K562 (cell line): Measurements from ENCODE around the gene TRPM2. TPM values are rescaled to one million over a fixed set of nuclear protein-coding genes. Genes with fewer than 3 reads are reported as not detected.

Source experiments
- CBX3 ChIP-seq, 2 experiments: IDR thresholded peaks; 1 replicate in 1 of 2; 2 replicates in 1 of 2; pipeline ENCODE4 v1.6.1; 2012; ENCODE audit warnings: inconsistent platforms in 2 of 2, low read length in 2 of 2, borderline replicate concordance in 1 of 2, control low read depth in 1 of 2
- CHAMP1 ChIP-seq: fragments of 450-650 bp; IDR thresholded peaks from 2 replicates; pipeline ENCODE4 v1.6.1; 2016; ENCODE audit warnings: mild to moderate bottlenecking
- FOXA1 ChIP-seq: fragments of 450-650 bp; IDR thresholded peaks from 2 replicates; pipeline ENCODE4 v1.6.1; 2016; ENCODE audit warnings: mild to moderate bottlenecking, borderline replicate concordance
- HDGF ChIP-seq: fragments of 450-650 bp; IDR thresholded peaks from 2 replicates; pipeline ENCODE4 v1.6.1; 2016
- HNRNPL ChIP-seq: fragments of 200-400 bp; formaldehyde crosslinking; IDR thresholded peaks from 2 replicates; pipeline ENCODE4 v1.6.1; 2017; ENCODE audit warnings: low read depth, mild to moderate bottlenecking, low read length
- RBM22 ChIP-seq: fragments of 200-400 bp; formaldehyde crosslinking; IDR thresholded peaks from 2 replicates; pipeline ENCODE4 v1.6.1; 2018; ENCODE audit warnings: low read length, low read depth; ENCODE audit not compliant: poor library complexity, severe bottlenecking
- SMAD3 ChIP-seq: fragments of 450-650 bp; formaldehyde crosslinking; conservative IDR thresholded peaks from 2 replicates; pipeline ENCODE4 v1.4.0; 2020; ENCODE audit warnings: mild to moderate bottlenecking
- ZNF280A ChIP-seq: fragments of 450-650 bp; IDR thresholded peaks from 2 replicates; pipeline ENCODE4 v1.6.1; 2018; ENCODE audit warnings: mild to moderate bottlenecking, low read depth; ENCODE audit not compliant: partially characterized antibody
- polyA plus RNA-seq, 8 experiments: library from polyadenylated mRNA; depleted of rRNA in 4 of 8; stranded (reverse) in 5 of 8; unstranded in 3 of 8; fragments of >200 nt; fragmentation: Nextera tagmentation in 2 of 8; fragmentation: Illumina TruSeq in 1 of 8; extraction: Ambion mirVana in 2 of 8; extraction: Trizol in 1 of 8; gene quantifications; 2 replicates each; pipeline versions ENCODE4 v1.2.1 to v1.2.3, GENCODE V29; 2011 to 2014; ENCODE audit warnings: inconsistent platforms in 1 of 8, missing spikeins in 1 of 8
- total RNA-seq, 7 experiments: library from RNA; depleted of rRNA in 6 of 7; stranded (reverse); fragments of >200 nt in 6 of 7; fragmentation: Illumina TruSeq in 2 of 7; extraction: Trizol in 2 of 7; gene quantifications; 2 replicates each; pipeline versions ENCODE4 v1.2.1 to v1.2.3, GENCODE V29; 2011 to 2021; ENCODE audit warnings: low replicate concordance in 1 of 7
- TF ChIP-seq, protein P1 (sequence below): sonication (generic); formaldehyde crosslinking; IDR thresholded peaks from 2 replicates; pipeline ENCODE4 v1.8.0; 2022; ENCODE audit warnings: missing genetic modification reagents, mild to moderate bottlenecking, borderline replicate concordance
- TF ChIP-seq, protein P2 (sequence below): fragments of 150-350 bp; IDR thresholded peaks from 2 replicates; pipeline ENCODE4 v1.6.1; 2014; ENCODE audit warnings: low read depth, mild to moderate bottlenecking, low read length, borderline replicate concordance
- TF ChIP-seq, protein P3 (sequence below): sonication (generic); formaldehyde crosslinking; IDR thresholded peaks from 2 replicates; pipeline ENCODE4 v1.9.0; 2022; ENCODE audit warnings: mild to moderate bottlenecking, missing genetic modification reagents
- TF ChIP-seq, protein P4 (sequence below): fragments of 250-450 bp; sonication (Bioruptor Pico); IDR thresholded peaks from 2 replicates; pipeline ENCODE4 v1.5.0; 2021; ENCODE audit warnings: mild to moderate bottlenecking, borderline replicate concordance

Gene TRPM2
- total and polyA plus RNA-seq, 9 of the 15 experiments (the other 6 are each of a cell fraction or from before 2014, with no cell fraction given) = 0.33 to 2.1 (median 0.98) TPM; not detected in 2

- TF ChIP-seq, protein P1, sequence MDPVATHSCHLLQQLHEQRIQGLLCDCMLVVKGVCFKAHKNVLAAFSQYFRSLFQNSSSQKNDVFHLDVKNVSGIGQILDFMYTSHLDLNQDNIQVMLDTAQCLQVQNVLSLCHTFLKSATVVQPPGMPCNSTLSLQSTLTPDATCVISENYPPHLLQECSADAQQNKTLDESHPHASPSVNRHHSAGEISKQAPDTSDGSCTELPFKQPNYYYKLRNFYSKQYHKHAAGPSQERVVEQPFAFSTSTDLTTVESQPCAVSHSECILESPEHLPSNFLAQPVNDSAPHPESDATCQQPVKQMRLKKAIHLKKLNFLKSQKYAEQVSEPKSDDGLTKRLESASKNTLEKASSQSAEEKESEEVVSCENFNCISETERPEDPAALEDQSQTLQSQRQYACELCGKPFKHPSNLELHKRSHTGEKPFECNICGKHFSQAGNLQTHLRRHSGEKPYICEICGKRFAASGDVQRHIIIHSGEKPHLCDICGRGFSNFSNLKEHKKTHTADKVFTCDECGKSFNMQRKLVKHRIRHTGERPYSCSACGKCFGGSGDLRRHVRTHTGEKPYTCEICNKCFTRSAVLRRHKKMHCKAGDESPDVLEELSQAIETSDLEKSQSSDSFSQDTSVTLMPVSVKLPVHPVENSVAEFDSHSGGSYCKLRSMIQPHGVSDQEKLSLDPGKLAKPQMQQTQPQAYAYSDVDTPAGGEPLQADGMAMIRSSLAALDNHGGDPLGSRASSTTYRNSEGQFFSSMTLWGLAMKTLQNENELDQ (CRISPR knock-in tag) = 0 out of 2 replicates have a peak, but pooled peaks have one; percentile 44
- TF ChIP-seq, protein P2, sequence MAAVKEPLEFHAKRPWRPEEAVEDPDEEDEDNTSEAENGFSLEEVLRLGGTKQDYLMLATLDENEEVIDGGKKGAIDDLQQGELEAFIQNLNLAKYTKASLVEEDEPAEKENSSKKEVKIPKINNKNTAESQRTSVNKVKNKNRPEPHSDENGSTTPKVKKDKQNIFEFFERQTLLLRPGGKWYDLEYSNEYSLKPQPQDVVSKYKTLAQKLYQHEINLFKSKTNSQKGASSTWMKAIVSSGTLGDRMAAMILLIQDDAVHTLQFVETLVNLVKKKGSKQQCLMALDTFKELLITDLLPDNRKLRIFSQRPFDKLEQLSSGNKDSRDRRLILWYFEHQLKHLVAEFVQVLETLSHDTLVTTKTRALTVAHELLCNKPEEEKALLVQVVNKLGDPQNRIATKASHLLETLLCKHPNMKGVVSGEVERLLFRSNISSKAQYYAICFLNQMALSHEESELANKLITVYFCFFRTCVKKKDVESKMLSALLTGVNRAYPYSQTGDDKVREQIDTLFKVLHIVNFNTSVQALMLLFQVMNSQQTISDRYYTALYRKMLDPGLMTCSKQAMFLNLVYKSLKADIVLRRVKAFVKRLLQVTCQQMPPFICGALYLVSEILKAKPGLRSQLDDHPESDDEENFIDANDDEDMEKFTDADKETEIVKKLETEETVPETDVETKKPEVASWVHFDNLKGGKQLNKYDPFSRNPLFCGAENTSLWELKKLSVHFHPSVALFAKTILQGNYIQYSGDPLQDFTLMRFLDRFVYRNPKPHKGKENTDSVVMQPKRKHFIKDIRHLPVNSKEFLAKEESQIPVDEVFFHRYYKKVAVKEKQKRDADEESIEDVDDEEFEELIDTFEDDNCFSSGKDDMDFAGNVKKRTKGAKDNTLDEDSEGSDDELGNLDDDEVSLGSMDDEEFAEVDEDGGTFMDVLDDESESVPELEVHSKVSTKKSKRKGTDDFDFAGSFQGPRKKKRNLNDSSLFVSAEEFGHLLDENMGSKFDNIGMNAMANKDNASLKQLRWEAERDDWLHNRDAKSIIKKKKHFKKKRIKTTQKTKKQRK = no peak
- no peak for TF ChIP-seq HDGF
- TF ChIP-seq SMAD3 (CRISPR knock-in tag) = 0 out of 2 replicates have a peak, but pooled peaks have one; percentile 29
- no peak for TF ChIP-seq FOXA1
- TF ChIP-seq, protein P3, sequence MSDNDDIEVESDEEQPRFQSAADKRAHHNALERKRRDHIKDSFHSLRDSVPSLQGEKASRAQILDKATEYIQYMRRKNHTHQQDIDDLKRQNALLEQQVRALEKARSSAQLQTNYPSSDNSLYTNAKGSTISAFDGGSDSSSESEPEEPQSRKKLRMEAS (CRISPR knock-in tag) = peak; percentile 93
- no peak for TF ChIP-seq HNRNPL
- TF ChIP-seq, protein P4, sequence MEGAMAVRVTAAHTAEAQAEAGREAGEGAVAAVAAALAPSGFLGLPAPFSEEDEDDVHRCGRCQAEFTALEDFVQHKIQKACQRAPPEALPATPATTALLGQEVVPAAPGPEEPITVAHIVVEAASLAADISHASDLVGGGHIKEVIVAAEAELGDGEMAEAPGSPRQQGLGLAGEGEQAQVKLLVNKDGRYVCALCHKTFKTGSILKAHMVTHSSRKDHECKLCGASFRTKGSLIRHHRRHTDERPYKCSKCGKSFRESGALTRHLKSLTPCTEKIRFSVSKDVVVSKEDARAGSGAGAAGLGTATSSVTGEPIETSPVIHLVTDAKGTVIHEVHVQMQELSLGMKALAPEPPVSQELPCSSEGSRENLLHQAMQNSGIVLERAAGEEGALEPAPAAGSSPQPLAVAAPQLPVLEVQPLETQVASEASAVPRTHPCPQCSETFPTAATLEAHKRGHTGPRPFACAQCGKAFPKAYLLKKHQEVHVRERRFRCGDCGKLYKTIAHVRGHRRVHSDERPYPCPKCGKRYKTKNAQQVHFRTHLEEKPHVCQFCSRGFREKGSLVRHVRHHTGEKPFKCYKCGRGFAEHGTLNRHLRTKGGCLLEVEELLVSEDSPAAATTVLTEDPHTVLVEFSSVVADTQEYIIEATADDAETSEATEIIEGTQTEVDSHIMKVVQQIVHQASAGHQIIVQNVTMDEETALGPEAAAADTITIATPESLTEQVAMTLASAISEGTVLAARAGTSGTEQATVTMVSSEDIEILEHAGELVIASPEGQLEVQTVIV (CRISPR knock-in tag) = no peak
- no peak; a peak in 1 of 3 replicates for TF ChIP-seq CBX3 (IDR thresholded peaks at IDR 0.05; ENCODE audit: borderline replicate concordance in 1 of 2, low read length in 2 of 2)
- TF ChIP-seq RBM22 = peak; percentile 68
- no peak for TF ChIP-seq ZNF280A
- TF ChIP-seq CHAMP1 = no peak
These were observed 14.2 kb upstream of the TRPM2 start, which contains the start of gene CFAP410 (continued) for GRCh38 chr21:44338971-44339910.
